ENCODE measurements around the gene CACNA1F. TPM values are rescaled to one million over a fixed set of nuclear protein-coding genes. Genes with fewer than 3 reads are reported as not detected.

The CACNA1F gene
- 0.55 and 2.1 TPM in 2 replicates for total RNA-seq (2014; rRNA removed; shearing (Covaris generic))

GRCh38 chrX:49233176-49233575 is at the start of gene CACNA1F:
Gene CACNA1F (minus strand): TSS chrX:49233340. CDS start chrX:49233309, 31 bp downstream.
- H3K36me3 ChIP-seq (replicated peaks; ENCODE audit: control insufficient read depth, insufficient read depth, low read length), result no peaks in the 10 kb centered on the region
- H3K27me3 ChIP-seq (ENCODE audit: control insufficient read depth, insufficient read depth, low read length), result no peaks in the 10 kb centered on the region
- H3K4me3 ChIP-seq (ENCODE audit: insufficient read depth, low read depth, low read length), result no peak within 1 kb of the TSS
- no peak for DNase-seq

GRCh38 chrX:49282647-49283011 is 49.5 kb upstream of the CACNA1F start:
- Histone ChIP-seq H3K4me3 (ENCODE audit: insufficient read depth, low read depth, low read length) (no peak overlapping the region), H3K27me3 (ENCODE audit: control insufficient read depth, insufficient read depth, low read length) (no peaks in the 10 kb centered on the region), H3K36me3 (replicated peaks; ENCODE audit: control insufficient read depth, insufficient read depth, low read length) (no peaks in the 10 kb centered on the region)
- DNase-seq, result peak; percentile 48

- H3K36me3 ChIP-seq (replicated peaks; ENCODE audit: control insufficient read depth, insufficient read depth, low read length), result no peaks in the 10 kb centered on the region
- H3K27me3 ChIP-seq (ENCODE audit: control insufficient read depth, insufficient read depth, low read length), result no peaks in the 10 kb centered on the region
- H3K4me3 ChIP-seq (ENCODE audit: insufficient read depth, low read depth, low read length), result no peak overlapping the region
- no peak for DNase-seq
These were observed 44.9 kb upstream of the CACNA1F start for GRCh38 chrX:49278081-49278480.

GRCh38 chrX:49277535-49277830 is 44.3 kb upstream of the CACNA1F start:
- Histone ChIP-seq H3K27me3 (ENCODE audit: control insufficient read depth, insufficient read depth, low read length) (no peaks in the 10 kb centered on the region), H3K4me3 (ENCODE audit: insufficient read depth, low read depth, low read length) (no peak overlapping the region), H3K36me3 (replicated peaks; ENCODE audit: control insufficient read depth, insufficient read depth, low read length) (no peaks in the 10 kb centered on the region)
- DNase-seq, result no peak

GRCh38 chrX:49276671-49277534 is 43.8 kb upstream of the CACNA1F start:
- DNase-seq, result no peak
- Histone ChIP-seq H3K4me3 (ENCODE audit: insufficient read depth, low read depth, low read length) (no peak overlapping the region), H3K36me3 (replicated peaks; ENCODE audit: control insufficient read depth, insufficient read depth, low read length) (no peaks in the 10 kb centered on the region), H3K27me3 (ENCODE audit: control insufficient read depth, insufficient read depth, low read length) (no peaks in the 10 kb centered on the region)

DNA sequence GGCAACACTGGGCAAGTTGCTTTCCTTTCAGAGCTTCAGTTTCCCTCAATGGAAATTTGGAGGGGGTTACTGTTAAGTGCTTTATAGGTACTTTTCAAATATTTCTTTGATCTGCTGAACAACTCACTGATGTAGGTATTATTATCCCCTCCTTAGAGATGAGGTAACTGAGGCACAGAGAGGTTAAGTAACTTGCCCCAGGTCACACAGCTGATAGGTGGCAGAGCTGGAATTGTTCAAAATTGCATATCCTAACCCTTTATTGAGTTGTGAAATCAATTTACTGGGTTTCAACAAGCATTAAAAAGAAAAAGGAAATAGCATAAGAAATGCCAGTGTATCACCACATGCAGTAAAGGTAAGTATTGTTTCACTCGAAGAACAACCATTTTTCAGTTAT is 43.1 kb upstream of the CACNA1F start:
- H3K27me3 ChIP-seq (ENCODE audit: control insufficient read depth, insufficient read depth, low read length), result no peaks in the 10 kb centered on the region
- peaks cover 2% of the 10 kb centered on the region; the same call in 1 of the 2 replicates for H3K36me3 ChIP-seq (replicated peaks; ENCODE audit: control insufficient read depth, insufficient read depth, low read length)
- no peak overlapping the region for H3K4me3 ChIP-seq (ENCODE audit: insufficient read depth, low read depth, low read length)
- no peak for DNase-seq

GRCh38 chrX:49273181-49273727 is 40.1 kb upstream of the CACNA1F start:
- Histone ChIP-seq H3K4me3 (ENCODE audit: insufficient read depth, low read depth, low read length) (no peak overlapping the region), H3K36me3 (replicated peaks; ENCODE audit: control insufficient read depth, insufficient read depth, low read length) (peaks cover 2% of the 10 kb centered on the region; the same call in 1 of the 2 replicates), H3K27me3 (ENCODE audit: control insufficient read depth, insufficient read depth, low read length) (no peaks in the 10 kb centered on the region)
- DNase-seq, result no peak

DNA sequence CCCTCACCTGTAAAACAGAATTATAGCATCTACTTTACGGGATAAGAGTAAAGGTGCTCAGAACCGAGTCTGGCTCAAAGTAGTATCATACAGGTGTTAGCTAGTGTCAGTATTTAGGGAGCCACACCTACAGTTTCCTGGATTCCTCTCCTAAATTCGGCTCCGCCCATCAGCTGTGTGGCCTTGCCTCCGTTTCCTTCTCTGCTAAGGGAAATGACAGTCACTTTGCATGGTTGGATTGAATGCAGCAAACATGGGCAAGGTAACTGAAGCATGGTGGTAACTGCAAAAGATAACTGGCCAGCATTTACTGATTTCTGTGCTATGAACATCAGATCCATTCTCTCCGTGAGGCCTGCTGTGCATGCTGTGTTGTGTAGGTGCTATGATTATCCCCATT is 39.3 kb upstream of the CACNA1F start:
- peaks cover 2% of the 10 kb centered on the region; the same call in 1 of the 2 replicates for H3K36me3 ChIP-seq (replicated peaks; ENCODE audit: control insufficient read depth, insufficient read depth, low read length)
- no peaks in the 10 kb centered on the region for H3K27me3 ChIP-seq (ENCODE audit: control insufficient read depth, insufficient read depth, low read length)
- no peak for DNase-seq
- H3K4me3 ChIP-seq (ENCODE audit: insufficient read depth, low read depth, low read length), result no peak overlapping the region

- Histone ChIP-seq H3K4me3 (ENCODE audit: insufficient read depth, low read depth, low read length) (no peak overlapping the region), H3K36me3 (replicated peaks; ENCODE audit: control insufficient read depth, insufficient read depth, low read length) (peaks cover 2% of the 10 kb centered on the region; the same call in 1 of the 2 replicates), H3K27me3 (ENCODE audit: control insufficient read depth, insufficient read depth, low read length) (no peaks in the 10 kb centered on the region)
- DNase-seq, result no peak
These were observed 38.2 kb upstream of the CACNA1F start for GRCh38 chrX:49271341-49271740.

DNA sequence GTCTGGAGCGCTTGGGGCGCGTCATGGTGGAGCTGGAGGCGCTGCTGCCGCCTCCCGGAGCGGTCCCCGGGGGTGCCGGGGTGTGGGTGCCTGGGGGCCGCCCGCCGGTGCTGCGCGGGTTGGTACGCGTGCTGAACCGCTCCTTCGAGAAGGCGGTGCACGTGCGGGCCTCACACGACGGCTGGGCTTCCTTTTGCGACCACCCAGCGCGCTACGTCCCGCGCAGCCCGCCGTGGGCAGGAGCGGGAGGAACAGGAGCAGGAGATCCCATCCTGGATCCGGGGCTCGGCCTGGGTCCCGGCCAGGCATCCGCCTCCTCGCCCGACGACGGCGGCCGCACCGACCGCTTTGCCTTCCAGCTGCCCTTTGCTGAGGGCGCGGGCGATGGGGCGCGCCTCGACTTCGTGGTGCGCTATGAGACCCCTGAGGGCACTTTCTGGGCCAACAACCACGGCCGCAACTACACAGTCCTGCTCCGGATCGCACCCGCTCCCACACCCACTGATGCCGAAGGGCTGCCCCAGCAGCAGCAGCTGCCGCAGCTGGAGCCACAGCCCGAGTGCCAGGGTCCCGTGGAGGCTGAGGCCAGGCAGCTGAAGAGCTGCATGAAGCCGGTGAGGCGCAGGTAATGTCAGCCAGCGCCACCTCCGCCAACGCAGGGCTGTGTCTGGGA is 37.2 kb upstream of the CACNA1F start:
- peaks cover 2% of the 10 kb centered on the region; the same call in 1 of the 2 replicates for H3K36me3 ChIP-seq (replicated peaks; ENCODE audit: control insufficient read depth, insufficient read depth, low read length)
- peak overlapping the region; percentile 64 for H3K4me3 ChIP-seq (ENCODE audit: insufficient read depth, low read depth, low read length)
- DNase-seq, result peak; percentile 56

GRCh38 chrX:49269767-49270248 is 36.7 kb upstream of the CACNA1F start, which contains the start of gene PPP1R3F:
Gene PPP1R3F (plus strand): TSS chrX:49269793. CDS start chrX:49269870, 77 bp downstream.
- H3K27me3 ChIP-seq (ENCODE audit: control insufficient read depth, insufficient read depth, low read length), result no peaks in the 10 kb centered on the region
- peaks cover 2% of the 10 kb centered on the region; the same call in 1 of the 2 replicates for H3K36me3 ChIP-seq (replicated peaks; ENCODE audit: control insufficient read depth, insufficient read depth, low read length)
- peak within 1 kb of the TSS; percentile 64 for H3K4me3 ChIP-seq (ENCODE audit: insufficient read depth, low read depth, low read length)
- peak; percentile 95 for DNase-seq

More for the DNA sequence above, 37.2 kb upstream of the CACNA1F start:
- no peaks in the 10 kb centered on the region for H3K27me3 ChIP-seq (ENCODE audit: control insufficient read depth, insufficient read depth, low read length)

DNA sequence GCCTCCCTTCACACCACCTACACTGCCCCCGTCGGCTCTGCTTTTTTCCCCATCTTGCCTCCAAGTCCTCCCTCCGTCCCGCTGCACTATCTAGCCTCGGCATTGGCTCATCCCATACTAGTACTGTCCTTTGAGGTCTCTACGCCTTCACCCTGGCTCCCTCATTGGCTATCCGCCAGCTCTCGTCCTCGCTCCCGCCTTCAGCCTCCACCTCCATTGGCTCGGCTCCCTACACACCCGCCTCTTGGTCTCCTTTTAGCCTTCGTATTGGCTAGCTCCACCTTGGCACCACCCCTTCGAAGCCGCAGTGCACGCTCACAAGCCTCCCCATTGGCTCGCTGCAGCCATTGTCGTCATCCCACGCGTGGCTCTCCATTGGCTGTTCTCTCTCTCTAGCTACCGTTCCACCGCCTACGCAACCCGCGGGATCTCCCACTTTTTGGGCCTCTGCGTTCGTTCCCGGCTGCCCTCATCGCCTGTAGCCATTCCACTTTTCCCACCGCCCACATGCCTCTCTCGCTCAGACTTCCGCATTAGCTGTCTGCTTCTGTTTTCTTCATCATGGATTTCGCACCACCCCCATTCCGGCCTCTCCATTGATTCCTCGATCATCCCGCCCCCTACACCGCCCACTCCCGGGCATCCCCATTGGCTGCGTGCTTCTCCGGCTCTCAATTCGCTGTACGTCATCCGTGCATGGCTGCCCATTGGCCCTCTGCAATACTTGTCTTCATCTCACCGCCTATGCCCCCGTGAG is 36.0 kb upstream of the CACNA1F start:
- DNase-seq, result peak; percentile 85
- H3K36me3 ChIP-seq (replicated peaks; ENCODE audit: control insufficient read depth, insufficient read depth, low read length), result peaks cover 2% of the 10 kb centered on the region; the same call in 1 of the 2 replicates
- peak overlapping the region; percentile 55 for H3K4me3 ChIP-seq (ENCODE audit: insufficient read depth, low read depth, low read length)
- no peaks in the 10 kb centered on the region for H3K27me3 ChIP-seq (ENCODE audit: control insufficient read depth, insufficient read depth, low read length)

DNA sequence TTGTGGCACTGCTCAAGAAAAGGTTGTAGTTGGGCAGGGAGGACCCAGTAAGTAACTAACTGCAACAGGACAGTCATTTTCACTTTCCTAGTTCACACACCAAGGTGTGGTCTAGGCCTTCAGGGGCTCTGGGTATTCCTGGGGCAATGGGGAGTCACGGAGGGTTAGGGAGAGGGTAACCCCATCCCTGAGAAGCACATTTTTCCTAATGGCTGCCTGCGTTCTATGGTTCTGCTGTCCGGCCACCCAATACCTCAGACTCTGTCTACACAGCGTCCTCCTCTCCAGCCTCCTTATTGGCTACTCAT is 35.5 kb upstream of the CACNA1F start:
- Histone ChIP-seq H3K36me3 (replicated peaks; ENCODE audit: control insufficient read depth, insufficient read depth, low read length) (peaks cover 2% of the 10 kb centered on the region; the same call in 1 of the 2 replicates), H3K4me3 (ENCODE audit: insufficient read depth, low read depth, low read length) (peak overlapping the region; percentile 54), H3K27me3 (ENCODE audit: control insufficient read depth, insufficient read depth, low read length) (no peaks in the 10 kb centered on the region)
- no peak for DNase-seq

All from H7 (cell line).